GM12878 (cell line): ENCODE results near the gene RNFT2. TPM values are rescaled to one million over a fixed set of nuclear protein-coding genes. Genes with fewer than 3 reads are reported as not detected.

Source experiments
- ATF3 ChIP-seq: IDR thresholded peaks from 2 replicates; pipeline ENCODE4 v1.6.1; 2011; ENCODE audit warnings: low read depth, mild to moderate bottlenecking, low read length, moderate library complexity, borderline replicate concordance; ENCODE audit errors: extremely low read depth
- CEBPZ ChIP-seq: fragments of 150-350 bp; IDR thresholded peaks from 2 replicates; pipeline ENCODE4 v1.6.1; 2016; ENCODE audit warnings: low read depth, low read length
- IKZF1 ChIP-seq: fragments of 450-650 bp; conservative IDR thresholded peaks from 2 replicates; pipeline ENCODE4 v1.6.1; 2017; ENCODE audit warnings: antibody characterized with exemption, mild to moderate bottlenecking
- KDM1A ChIP-seq: fragments of 200-600 bp; sonication (generic); IDR thresholded peaks from 2 replicates; pipeline ENCODE4 v1.6.1; 2016; ENCODE audit warnings: borderline replicate concordance
- KLF5 ChIP-seq: fragments of 450-650 bp; IDR thresholded peaks from 2 replicates; pipeline ENCODE4 v1.6.1; 2014; ENCODE audit warnings: mild to moderate bottlenecking; ENCODE audit not compliant: partially characterized antibody
- MLLT1 ChIP-seq: fragments of 450-650 bp; IDR thresholded peaks from 2 replicates; pipeline ENCODE4 v1.6.1; 2016; ENCODE audit warnings: mild to moderate bottlenecking
- MYB ChIP-seq: fragments of 150-350 bp; IDR thresholded peaks from 2 replicates; pipeline ENCODE4 v1.6.1; 2014; ENCODE audit warnings: mild to moderate bottlenecking, low read depth, low read length, borderline replicate concordance
- POLR2AphosphoS2 ChIP-seq: IDR thresholded peaks from 2 replicates; pipeline ENCODE4 v1.6.1; 2011; ENCODE audit warnings: low read depth, mild to moderate bottlenecking, low read length, improper control_type of control experiment, moderate library complexity
- POLR2AphosphoS5 ChIP-seq: IDR thresholded peaks from 2 replicates; pipeline ENCODE4 v1.6.1; 2011; ENCODE audit warnings: mild to moderate bottlenecking, low read length, inconsistent platforms
- RBBP5 ChIP-seq: fragments of 200-600 bp; sonication (generic); conservative IDR thresholded peaks from 2 replicates; pipeline ENCODE4 v1.6.1; 2016
- RELB ChIP-seq: fragments of 450-650 bp; IDR thresholded peaks from 2 replicates; pipeline ENCODE4 v1.6.1; 2017; ENCODE audit warnings: low read depth, mild to moderate bottlenecking, moderate library complexity
- SMAD1 ChIP-seq: fragments of 450-650 bp; IDR thresholded peaks from 2 replicates; pipeline ENCODE4 v1.6.1; 2018; ENCODE audit warnings: mild to moderate bottlenecking, low read depth; ENCODE audit not compliant: partially characterized antibody
- ZBTB4 ChIP-seq: fragments of 450-650 bp; formaldehyde crosslinking; IDR thresholded peaks from 2 replicates; pipeline ENCODE4 v1.4.0; 2022; ENCODE audit warnings: mild to moderate bottlenecking, moderate library complexity
- ZSCAN29 ChIP-seq: fragments of 450-650 bp; IDR thresholded peaks from 2 replicates; pipeline ENCODE4 v1.6.1; 2017; ENCODE audit warnings: mild to moderate bottlenecking, moderate library complexity
- polyA plus RNA-seq, 11 experiments: library from polyadenylated mRNA; depleted of rRNA in 4 of 11; unstranded in 6 of 11; stranded (reverse) in 5 of 11; fragments of >200 nt; fragmentation: Nextera tagmentation in 4 of 11; fragmentation: Illumina TruSeq in 1 of 11; extraction: Ambion mirVana in 4 of 11; extraction: Trizol in 1 of 11; gene quantifications; 1 replicate in 1 of 11; 2 replicates in 10 of 11; pipeline versions ENCODE4 v1.2.1 to v1.2.3, GENCODE V29; 2011 to 2016; ENCODE audit warnings: inconsistent platforms in 2 of 11, missing spikeins in 2 of 11, low read depth in 1 of 11
- total RNA-seq, 4 experiments: library from RNA; depleted of rRNA in 3 of 4; stranded (reverse); fragments of >200 nt in 3 of 4; fragmentation: Illumina TruSeq in 1 of 4; extraction: Trizol in 1 of 4; gene quantifications; 2 replicates each; pipeline versions ENCODE4 v1.2.1 to v1.2.3, GENCODE V29; 2013 to 2021

Gene RNFT2
- total and polyA plus RNA-seq, 10 of the 15 experiments (the other 5 are each of a cell fraction or from before 2014, with no cell fraction given), result 2.5 to 17.3 (median 9.7) TPM

- peak; percentile 31 for TF ChIP-seq KLF5
- TF ChIP-seq RBBP5, result 0 out of 2 replicates have a peak, but pooled peaks have one; percentile 44
- TF ChIP-seq MLLT1, result peak; percentile 20; the same call in 1 of the 2 replicates
- peak; percentile 42; the same call in 1 of the 2 replicates for TF ChIP-seq CEBPZ
- TF ChIP-seq POLR2AphosphoS5, result peak; percentile 83; the same call in 1 of the 2 replicates
- TF ChIP-seq ZSCAN29, result 0 out of 2 replicates have a peak, but pooled peaks have one; percentile 33
- TF ChIP-seq ATF3, result peak; percentile 48; the same call in 1 of the 2 replicates
- peak; percentile 87 for TF ChIP-seq IKZF1
- no peak for TF ChIP-seq MYB
- no peak for TF ChIP-seq SMAD1
- no peak for TF ChIP-seq ZBTB4
- no peak for TF ChIP-seq POLR2AphosphoS2
- no peak for TF ChIP-seq KDM1A
- peak; percentile 98 for TF ChIP-seq RELB
Measured at GRCh38 chr12:116737774-116738657, at the start of gene RNFT2, which contains the start of gene SPRING1 (continued).
